Measurements from ENCODE around the gene DKC1.

Gene DKC1

GRCh38 chrX:154793084-154793795, 30.6 kb downstream of the DKC1 start:
- H3K79me1 ChIP-seq (ENCODE audit: low read length): no peaks in the 10 kb centered on the region
- WGBS (ENCODE audit: extremely low coverage, insufficient coverage, insufficient read length): no CpG with 5 or more reads among the region's 7 CpGs
- H3K27ac ChIP-seq (ENCODE audit: low read depth, low read length): no peak overlapping the region

DNA sequence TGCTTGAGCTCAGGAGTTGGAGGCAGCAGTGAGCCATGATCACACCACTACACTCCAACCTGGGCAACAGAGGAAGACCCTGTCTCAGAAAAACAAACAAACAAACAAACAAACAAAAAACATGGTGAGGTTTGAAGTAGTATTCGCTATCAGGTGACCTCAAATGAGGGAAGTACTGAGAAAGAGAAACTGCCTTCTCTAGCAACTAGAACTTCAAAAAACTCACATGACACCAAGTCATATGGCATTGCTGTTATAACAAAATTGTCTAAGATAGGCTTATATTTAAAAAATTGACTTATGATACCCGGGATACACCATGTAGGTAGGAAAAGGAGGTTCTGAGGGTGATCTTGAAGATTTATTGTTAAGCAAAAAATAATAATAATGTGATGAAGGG, 32.4 kb downstream of the DKC1 start:
- no peak overlapping the region for H3K4me3 ChIP-seq (ENCODE audit: low read depth, low read length)
- no peak overlapping the region for H2BK120ac ChIP-seq (ENCODE audit: insufficient read depth, low read length, poor library complexity)
- H3K23ac ChIP-seq (ENCODE audit: low read length): no peak overlapping the region
- no peak overlapping the region for H2AK5ac ChIP-seq (ENCODE audit: low read length)
- H2AFZ ChIP-seq (ENCODE audit: insufficient read depth, low read length, poor library complexity): no peak overlapping the region
- H3K9ac ChIP-seq (ENCODE audit: low read length): no peak overlapping the region
- no peaks in the 10 kb centered on the region for H3K79me1 ChIP-seq (ENCODE audit: low read length)
- H4K12ac ChIP-seq (ENCODE audit: low read depth, low read length): no peak overlapping the region
- no peaks in the 10 kb centered on the region for H3K27me3 ChIP-seq (ENCODE audit: insufficient read depth, low read length)
- peaks cover 0 to 2% of the 10 kb centered on the region in 2 experiments for H3K4me1 ChIP-seq (ENCODE audit: control insufficient read depth in 1 of 2, insufficient read depth in 2 of 2, low read length in 2 of 2)
- no peak overlapping the region for H3K4ac ChIP-seq (ENCODE audit: low read depth, low read length)
- no peak overlapping the region for H2BK5ac ChIP-seq (ENCODE audit: low read depth, low read length, poor library complexity)
- no peaks in the 10 kb centered on the region for H3K79me2 ChIP-seq (ENCODE audit: control insufficient read depth, insufficient read depth, low read length, poor library complexity)
- no peak overlapping the region for H3K18ac ChIP-seq (ENCODE audit: low read length)
- H3K9me3 ChIP-seq (ENCODE audit: insufficient read depth, low read depth, low read length): no peaks in the 10 kb centered on the region
- no peak for DNase-seq
- H3K36me3 ChIP-seq (ENCODE audit: control insufficient read depth in 1 of 2, insufficient read depth in 2 of 2, low read length in 2 of 2): no peaks in the 10 kb centered on the region
- no peak overlapping the region for H3K14ac ChIP-seq (ENCODE audit: low read length)
- H4K8ac ChIP-seq (ENCODE audit: low read depth, low read length): no peak overlapping the region
- H3K27ac ChIP-seq (ENCODE audit: low read depth, low read length): no peak overlapping the region
- H3K4me2 ChIP-seq (ENCODE audit: low read length): no peak overlapping the region
- no peak overlapping the region for H2BK12ac ChIP-seq (ENCODE audit: low read length)
- WGBS (ENCODE audit: extremely low coverage, insufficient coverage, insufficient read length): no CpG with 5 or more reads among the region's 2 CpGs
- H4K91ac ChIP-seq (ENCODE audit: low read depth, low read length): no peak overlapping the region

More at GRCh38 chrX:154793084-154793795, 30.6 kb downstream of the DKC1 start:
- no peak overlapping the region for H3K4ac ChIP-seq (ENCODE audit: low read depth, low read length)
- H3K27me3 ChIP-seq (ENCODE audit: insufficient read depth, low read length): no peaks in the 10 kb centered on the region
- H2AFZ ChIP-seq (ENCODE audit: insufficient read depth, low read length, poor library complexity): no peak overlapping the region
- no peak overlapping the region for H2BK12ac ChIP-seq (ENCODE audit: low read length)
- H2AK5ac ChIP-seq (ENCODE audit: low read length): no peak overlapping the region
- no peaks in the 10 kb centered on the region for H3K9me3 ChIP-seq (ENCODE audit: insufficient read depth, low read depth, low read length)
- H4K91ac ChIP-seq (ENCODE audit: low read depth, low read length): no peak overlapping the region
- H2BK120ac ChIP-seq (ENCODE audit: insufficient read depth, low read length, poor library complexity): no peak overlapping the region
- no peak overlapping the region for H3K23ac ChIP-seq (ENCODE audit: low read length)
- H3K4me3 ChIP-seq (ENCODE audit: low read depth, low read length): no peak overlapping the region
- no peaks in the 10 kb centered on the region for H3K36me3 ChIP-seq (ENCODE audit: control insufficient read depth in 1 of 2, insufficient read depth in 2 of 2, low read length in 2 of 2)
- no peak overlapping the region for H3K14ac ChIP-seq (ENCODE audit: low read length)
- no peak overlapping the region for H3K9ac ChIP-seq (ENCODE audit: low read length)
- no peak overlapping the region for H3K18ac ChIP-seq (ENCODE audit: low read length)
- no peak overlapping the region for H3K4me2 ChIP-seq (ENCODE audit: low read length)
- no peaks in the 10 kb centered on the region for H3K4me1 ChIP-seq (ENCODE audit: control insufficient read depth in 1 of 2, insufficient read depth in 2 of 2, low read length in 2 of 2)
- no peak overlapping the region for H2BK5ac ChIP-seq (ENCODE audit: low read depth, low read length, poor library complexity)
- H4K12ac ChIP-seq (ENCODE audit: low read depth, low read length): no peak overlapping the region
- no peak for DNase-seq
- no peaks in the 10 kb centered on the region for H3K79me2 ChIP-seq (ENCODE audit: control insufficient read depth, insufficient read depth, low read length, poor library complexity)
- no peak overlapping the region for H4K8ac ChIP-seq (ENCODE audit: low read depth, low read length)

DNA sequence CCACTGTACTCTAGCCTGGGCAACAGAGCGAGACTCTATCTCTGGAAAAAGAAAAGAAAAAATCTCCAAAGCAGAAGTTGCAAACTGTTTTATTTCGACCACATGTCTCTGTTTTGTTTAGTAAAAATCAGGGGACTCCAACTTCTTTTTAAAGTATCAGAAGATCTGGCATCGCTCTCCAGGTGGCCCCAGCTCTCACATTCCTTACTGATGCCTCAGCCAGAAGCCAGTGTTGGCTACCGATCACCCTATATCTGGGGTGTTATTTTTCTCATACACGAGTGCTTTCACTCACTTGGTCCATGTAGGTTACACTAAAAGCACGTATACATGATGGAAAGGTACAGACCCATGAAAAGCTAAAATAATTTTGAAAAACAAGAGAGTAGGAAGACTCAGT, 34.3 kb downstream of the DKC1 start:
- H2AFZ ChIP-seq (ENCODE audit: insufficient read depth, low read length, poor library complexity): no peak overlapping the region
- H2AK5ac ChIP-seq (ENCODE audit: low read length): no peak overlapping the region
- peaks cover 2 to 3% of the 10 kb centered on the region in 2 experiments for H3K4me1 ChIP-seq (ENCODE audit: control insufficient read depth in 1 of 2, insufficient read depth in 2 of 2, low read length in 2 of 2)
- H4K8ac ChIP-seq (ENCODE audit: low read depth, low read length): no peak overlapping the region
- no peak overlapping the region for H3K27ac ChIP-seq (ENCODE audit: low read depth, low read length)
- no peaks in the 10 kb centered on the region for H3K79me2 ChIP-seq (ENCODE audit: control insufficient read depth, insufficient read depth, low read length, poor library complexity)
- H3K9me3 ChIP-seq (ENCODE audit: insufficient read depth, low read depth, low read length): no peaks in the 10 kb centered on the region
- H2BK5ac ChIP-seq (ENCODE audit: low read depth, low read length, poor library complexity): no peak overlapping the region
- WGBS (ENCODE audit: extremely low coverage, insufficient coverage, insufficient read length): no CpG with 5 or more reads among the region's 6 CpGs
- H2BK120ac ChIP-seq (ENCODE audit: insufficient read depth, low read length, poor library complexity): no peak overlapping the region
- no peaks in the 10 kb centered on the region for H3K79me1 ChIP-seq (ENCODE audit: low read length)
- no peak for DNase-seq
- H3K18ac ChIP-seq (ENCODE audit: low read length): no peak overlapping the region
- H2BK12ac ChIP-seq (ENCODE audit: low read length): no peak overlapping the region
- no peak overlapping the region for H3K4me2 ChIP-seq (ENCODE audit: low read length)
- no peak overlapping the region for H4K12ac ChIP-seq (ENCODE audit: low read depth, low read length)
- no peak overlapping the region for H4K91ac ChIP-seq (ENCODE audit: low read depth, low read length)
- H3K4ac ChIP-seq (ENCODE audit: low read depth, low read length): no peak overlapping the region
- no peak overlapping the region for H3K14ac ChIP-seq (ENCODE audit: low read length)
- no peaks in the 10 kb centered on the region for H3K27me3 ChIP-seq (ENCODE audit: insufficient read depth, low read length)
- H3K4me3 ChIP-seq (ENCODE audit: low read depth, low read length): no peak overlapping the region
- no peaks in the 10 kb centered on the region for H3K36me3 ChIP-seq (ENCODE audit: control insufficient read depth in 1 of 2, insufficient read depth in 2 of 2, low read length in 2 of 2)
- H3K23ac ChIP-seq (ENCODE audit: low read length): no peak overlapping the region
- H3K9ac ChIP-seq (ENCODE audit: low read length): no peak overlapping the region

DNA sequence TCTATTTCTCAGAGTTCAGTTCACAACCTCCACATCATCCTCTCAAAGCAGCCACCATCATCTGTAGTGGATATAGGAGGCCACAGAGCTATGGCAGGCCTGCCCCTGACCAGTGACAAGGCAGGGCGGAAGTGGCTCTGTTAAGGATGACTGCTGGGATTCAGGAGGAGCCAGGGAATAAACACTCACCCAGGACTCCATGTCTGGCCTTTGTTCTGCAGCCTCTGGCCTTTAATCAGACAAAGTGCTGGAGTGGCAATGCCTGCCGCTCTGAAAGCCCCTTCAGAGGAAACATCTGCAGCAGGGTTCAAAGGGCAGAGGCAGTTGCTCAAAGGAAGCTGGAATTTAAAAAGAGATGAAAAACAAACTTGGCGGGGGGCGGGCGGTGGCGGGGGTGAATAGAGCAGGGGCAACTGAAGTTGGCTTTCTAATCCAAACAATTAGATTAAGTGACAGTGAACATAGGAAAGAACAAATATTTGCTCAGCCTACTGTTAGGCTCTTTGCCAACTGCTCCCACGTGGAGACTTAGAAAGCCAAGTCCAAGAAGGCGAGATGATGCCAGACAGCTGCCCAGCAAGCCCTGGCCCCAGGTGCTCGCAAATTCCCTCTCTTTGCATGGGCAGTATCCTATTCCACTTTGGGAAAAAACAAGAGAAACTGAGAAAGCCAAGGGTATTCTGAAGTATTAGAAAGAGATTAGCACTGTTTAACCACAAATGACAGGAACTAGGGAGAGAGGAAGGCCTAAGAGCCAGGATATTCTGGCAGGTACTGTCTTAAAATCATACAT, 37.1 kb downstream of the DKC1 start:
- Histone ChIP-seq H2AFZ (ENCODE audit: insufficient read depth, low read length, poor library complexity) (no peak overlapping the region), H3K4me3 (ENCODE audit: low read depth, low read length) (no peak overlapping the region), H3K27me3 (ENCODE audit: insufficient read depth, low read length) (no peaks in the 10 kb centered on the region), H2BK120ac (ENCODE audit: insufficient read depth, low read length, poor library complexity) (no peak overlapping the region), H3K4me2 (ENCODE audit: low read length) (no peak overlapping the region), H2BK5ac (ENCODE audit: low read depth, low read length, poor library complexity) (no peak overlapping the region), H3K79me1 (ENCODE audit: low read length) (peaks cover 4% of the 10 kb centered on the region), H3K18ac (ENCODE audit: low read length) (no peak overlapping the region), H4K12ac (ENCODE audit: low read depth, low read length) (no peak overlapping the region), H2BK12ac (ENCODE audit: low read length) (no peak overlapping the region), H3K23ac (ENCODE audit: low read length) (no peak overlapping the region), H3K14ac (ENCODE audit: low read length) (no peak overlapping the region), H3K79me2 (ENCODE audit: control insufficient read depth, insufficient read depth, low read length, poor library complexity) (no peaks in the 10 kb centered on the region), H3K27ac (ENCODE audit: low read depth, low read length) (no peak overlapping the region), H2AK5ac (ENCODE audit: low read length) (no peak overlapping the region), H3K4me1 (ENCODE audit: control insufficient read depth in 1 of 2, insufficient read depth in 2 of 2, low read length in 2 of 2) (peaks cover 2 to 6% of the 10 kb centered on the region in 2 experiments), H3K4ac (ENCODE audit: low read depth, low read length) (no peak overlapping the region), H4K8ac (ENCODE audit: low read depth, low read length) (no peak overlapping the region), H3K9me3 (ENCODE audit: insufficient read depth, low read depth, low read length) (no peaks in the 10 kb centered on the region), H3K36me3 (ENCODE audit: control insufficient read depth in 1 of 2, insufficient read depth in 2 of 2, low read length in 2 of 2) (no peaks in the 10 kb centered on the region), H4K91ac (ENCODE audit: low read depth, low read length) (no peak overlapping the region), H3K9ac (ENCODE audit: low read length) (no peak overlapping the region)
- DNase-seq: no peak
- no CpG with 5 or more reads among the region's 9 CpGs for WGBS (ENCODE audit: extremely low coverage, insufficient coverage, insufficient read length)
